Measurements from ENCODE around the gene MT1A.
"Not testable (repeated sequence)": the region's sequence is repeated elsewhere in the genome, so short reads cannot be mapped to it uniquely, and the experiment has no call there.

The MT1A gene

DNA sequence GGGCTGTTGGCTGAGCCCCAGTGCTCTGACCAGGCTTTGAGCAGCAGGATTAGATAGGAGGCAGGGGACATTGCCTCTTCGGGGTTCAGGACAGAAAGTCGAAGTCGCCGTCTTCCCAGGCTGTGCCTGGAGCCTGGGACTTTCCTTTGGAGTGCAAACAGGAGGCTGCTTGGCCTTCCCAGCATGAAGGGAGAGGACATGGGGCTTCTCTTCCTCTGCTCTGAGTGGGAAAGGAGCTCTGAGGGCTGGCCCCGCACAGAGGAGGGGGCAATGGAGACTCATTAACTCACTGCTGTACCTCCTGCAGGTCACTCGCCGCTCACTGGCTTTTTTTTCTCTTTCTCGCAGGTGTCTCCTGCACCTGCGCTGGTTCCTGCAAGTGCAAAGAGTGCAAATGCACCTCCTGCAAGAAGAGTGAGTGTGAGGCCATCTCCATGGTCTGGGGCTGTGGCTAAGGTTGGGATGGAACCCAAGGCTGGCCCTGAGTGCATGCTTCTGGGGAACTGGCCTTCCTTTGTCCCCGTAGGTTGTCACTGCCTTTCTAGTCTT lies 19.9 kb downstream of the MT1A start:
- TF ChIP-seq, protein P1, sequence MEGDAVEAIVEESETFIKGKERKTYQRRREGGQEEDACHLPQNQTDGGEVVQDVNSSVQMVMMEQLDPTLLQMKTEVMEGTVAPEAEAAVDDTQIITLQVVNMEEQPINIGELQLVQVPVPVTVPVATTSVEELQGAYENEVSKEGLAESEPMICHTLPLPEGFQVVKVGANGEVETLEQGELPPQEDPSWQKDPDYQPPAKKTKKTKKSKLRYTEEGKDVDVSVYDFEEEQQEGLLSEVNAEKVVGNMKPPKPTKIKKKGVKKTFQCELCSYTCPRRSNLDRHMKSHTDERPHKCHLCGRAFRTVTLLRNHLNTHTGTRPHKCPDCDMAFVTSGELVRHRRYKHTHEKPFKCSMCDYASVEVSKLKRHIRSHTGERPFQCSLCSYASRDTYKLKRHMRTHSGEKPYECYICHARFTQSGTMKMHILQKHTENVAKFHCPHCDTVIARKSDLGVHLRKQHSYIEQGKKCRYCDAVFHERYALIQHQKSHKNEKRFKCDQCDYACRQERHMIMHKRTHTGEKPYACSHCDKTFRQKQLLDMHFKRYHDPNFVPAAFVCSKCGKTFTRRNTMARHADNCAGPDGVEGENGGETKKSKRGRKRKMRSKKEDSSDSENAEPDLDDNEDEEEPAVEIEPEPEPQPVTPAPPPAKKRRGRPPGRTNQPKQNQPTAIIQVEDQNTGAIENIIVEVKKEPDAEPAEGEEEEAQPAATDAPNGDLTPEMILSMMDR (IDR thresholded peaks at IDR 0.05; ENCODE audit: low read depth, low read length): no peak
- no peak overlapping the region for H3K4me3 ChIP-seq (ENCODE audit: low read depth, low read length)

DNA sequence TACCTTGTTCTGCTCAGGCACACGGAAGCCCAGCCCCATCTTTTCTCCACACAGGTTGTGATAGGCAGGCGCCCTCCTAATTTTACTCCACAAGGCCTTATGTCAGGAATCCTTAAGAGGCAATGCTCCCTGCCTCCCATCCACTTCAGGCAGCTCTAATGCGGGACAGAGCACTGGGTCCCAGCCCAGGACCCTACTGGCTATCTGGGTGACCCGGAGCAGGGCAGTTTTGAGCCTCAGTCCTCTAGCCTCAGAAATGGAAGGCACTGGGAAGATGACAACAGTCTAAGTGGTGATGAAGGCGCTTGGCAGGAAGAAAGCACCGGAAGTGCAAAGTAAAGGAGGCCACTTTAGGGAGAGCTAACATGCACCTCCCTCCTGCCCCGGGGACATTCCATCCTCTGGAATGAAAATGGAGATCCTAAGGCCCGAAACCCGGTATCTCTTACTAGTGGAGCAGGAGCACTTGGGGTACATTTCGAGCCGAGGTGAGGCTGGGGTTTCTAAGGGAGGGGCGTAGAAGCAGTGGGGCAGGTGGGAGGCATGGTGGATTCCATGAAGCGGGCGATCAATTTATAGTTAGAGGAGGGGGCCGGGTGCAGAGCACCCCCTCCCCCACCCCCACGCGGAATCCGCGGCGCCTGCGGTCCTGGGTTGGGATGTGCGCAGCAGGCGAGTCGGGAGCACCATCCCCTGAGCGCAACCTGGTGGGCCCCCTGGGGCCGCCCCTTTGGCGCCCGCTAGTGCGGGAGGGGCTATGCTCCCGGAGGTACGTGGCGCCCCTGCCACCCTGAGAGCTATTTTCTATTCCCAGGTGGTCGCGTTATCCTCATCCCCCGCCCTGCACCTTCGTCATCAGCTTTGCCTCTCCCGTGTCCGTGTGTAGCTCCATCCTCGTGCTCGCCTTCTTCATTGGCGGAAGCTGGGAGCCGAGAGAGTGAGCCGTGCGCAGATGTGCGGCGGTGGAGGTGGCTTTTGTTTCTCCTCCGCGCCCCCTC lies 24.2 kb downstream of the MT1A start:
- no peak overlapping the region for H3K4me3 ChIP-seq (ENCODE audit: low read depth, low read length)
- TF ChIP-seq, protein P1 (IDR thresholded peaks at IDR 0.05; ENCODE audit: low read depth, low read length): no peak

DNA sequence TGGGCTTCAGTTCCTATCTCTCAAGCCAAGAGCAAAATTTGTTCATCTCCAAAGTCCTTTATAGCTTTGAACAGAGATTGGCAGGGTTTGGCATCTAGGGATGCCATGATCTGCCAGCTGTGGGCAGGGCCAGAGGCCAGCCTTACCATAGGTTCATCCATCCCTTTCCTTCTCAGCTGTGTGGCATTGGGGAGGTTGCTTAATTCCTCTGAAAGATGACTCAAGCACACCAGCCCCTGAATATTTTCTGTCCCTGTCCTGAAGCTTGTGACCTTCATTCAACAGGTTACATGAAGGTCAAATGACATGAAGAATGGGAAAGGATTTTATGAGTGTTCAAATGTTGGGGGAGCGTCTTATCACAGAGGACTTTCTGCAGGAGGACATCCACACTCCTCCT lies 26.0 kb downstream of the MT1A start:
- TF ChIP-seq, protein P1 (IDR thresholded peaks at IDR 0.05; ENCODE audit: low read depth, low read length): no peak
- H3K4me3 ChIP-seq (ENCODE audit: low read depth, low read length): no peak overlapping the region

DNA sequence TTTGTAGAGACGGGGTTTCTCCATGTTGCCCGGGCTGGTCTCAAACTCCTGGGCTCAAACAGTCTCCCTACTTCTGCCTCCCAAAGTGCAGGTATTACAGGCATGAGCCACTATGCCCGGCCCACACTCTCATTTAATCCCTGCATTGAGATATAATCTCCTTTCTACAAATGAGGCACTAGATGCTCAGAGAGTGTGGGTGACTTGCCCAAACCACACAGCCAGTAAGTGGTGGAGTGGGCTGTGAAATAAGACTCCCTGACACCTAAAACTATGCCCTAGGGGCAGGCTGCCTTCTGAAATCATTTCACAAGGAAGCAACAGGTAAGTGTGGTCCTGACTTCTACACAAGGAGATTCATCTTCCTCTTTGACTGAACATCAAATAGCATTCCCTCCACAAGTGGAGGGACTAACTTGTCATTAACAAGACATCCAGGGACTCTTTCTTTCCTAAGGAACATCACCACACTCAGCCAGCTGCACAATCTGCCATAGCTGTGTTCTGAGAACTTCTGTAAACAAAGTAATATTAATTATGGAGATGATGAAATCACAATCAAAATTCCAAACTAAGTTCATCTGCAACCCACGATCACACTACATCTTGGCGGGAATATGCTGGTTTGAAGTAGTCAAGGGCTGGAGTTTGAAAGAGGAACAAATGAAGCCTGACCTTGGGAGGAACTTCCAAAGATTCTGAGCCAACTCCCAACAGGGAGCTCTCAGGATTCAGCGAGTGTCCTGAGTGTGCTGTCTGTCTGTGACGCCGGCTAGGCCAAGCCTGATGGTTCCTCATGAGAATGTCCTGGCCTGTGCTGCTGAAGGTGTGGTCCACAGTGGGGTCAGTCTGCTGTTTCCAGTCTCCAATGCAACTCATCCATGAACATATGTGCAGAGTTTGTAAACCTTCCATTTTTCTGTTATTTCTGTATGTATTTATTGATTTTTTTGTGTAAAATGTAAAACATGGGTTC lies 27.1 kb downstream of the MT1A start:
- H3K4me3 ChIP-seq (ENCODE audit: low read depth, low read length): not testable (repeated sequence)

DNA sequence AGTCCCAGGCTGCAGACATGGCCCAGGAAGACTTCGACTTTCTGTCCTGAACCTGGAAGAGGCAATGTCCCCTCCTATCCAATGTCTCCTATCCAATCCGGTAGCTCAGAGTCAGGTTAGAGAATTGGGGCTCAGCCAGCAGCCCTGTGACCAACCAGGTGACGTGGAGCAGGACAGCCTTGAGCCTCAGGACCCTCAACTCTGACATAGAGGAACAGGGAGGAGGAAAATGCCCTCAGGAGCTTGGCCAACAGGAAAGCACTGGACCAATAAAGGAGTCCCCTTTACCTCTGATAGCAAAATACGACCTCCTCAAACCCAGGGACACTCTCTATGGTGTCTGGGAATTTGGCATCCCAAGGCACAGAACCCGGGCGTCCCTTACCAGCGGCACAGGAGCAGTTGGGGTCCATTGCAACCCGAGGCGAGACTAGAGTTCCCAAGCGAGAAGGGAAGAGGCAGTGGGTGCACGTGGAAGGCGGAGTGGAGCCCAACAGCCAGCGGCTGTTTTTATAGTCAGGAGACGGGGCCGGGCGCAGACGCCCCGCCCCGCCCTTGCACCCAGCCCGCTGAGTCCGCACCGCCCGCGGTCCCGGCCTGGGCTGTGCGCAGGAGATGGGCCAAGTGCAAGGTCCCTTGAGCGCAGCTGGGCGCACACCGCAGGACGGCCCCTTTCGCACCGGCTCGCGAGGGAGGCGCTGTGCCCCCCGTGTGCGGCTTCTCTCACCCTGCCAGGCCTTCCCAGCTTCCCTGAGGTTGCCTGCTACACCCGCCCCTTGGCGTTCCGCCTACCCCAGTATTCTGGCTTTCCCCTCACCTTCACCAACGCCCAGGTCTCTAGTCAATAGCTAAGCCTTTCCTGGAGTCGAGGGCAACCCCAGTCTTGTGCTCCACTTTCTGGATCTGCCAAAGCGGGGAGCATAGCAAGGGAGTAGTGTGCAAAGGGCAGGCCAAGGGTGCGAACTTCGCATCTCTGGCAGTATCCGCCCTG lies 29.4 kb downstream of the MT1A start, which contains the start of gene MT1G:
Gene MT1G (minus strand): TSS at position 485 of the 991 bp plus-strand sequence. CDS start 72 bp downstream, at position 413.
- H3K4me3 ChIP-seq (ENCODE audit: low read depth, low read length): no peak within 1 kb of the TSS
- TF ChIP-seq, protein P1 (IDR thresholded peaks at IDR 0.05; ENCODE audit: low read depth, low read length): no peak

DNA sequence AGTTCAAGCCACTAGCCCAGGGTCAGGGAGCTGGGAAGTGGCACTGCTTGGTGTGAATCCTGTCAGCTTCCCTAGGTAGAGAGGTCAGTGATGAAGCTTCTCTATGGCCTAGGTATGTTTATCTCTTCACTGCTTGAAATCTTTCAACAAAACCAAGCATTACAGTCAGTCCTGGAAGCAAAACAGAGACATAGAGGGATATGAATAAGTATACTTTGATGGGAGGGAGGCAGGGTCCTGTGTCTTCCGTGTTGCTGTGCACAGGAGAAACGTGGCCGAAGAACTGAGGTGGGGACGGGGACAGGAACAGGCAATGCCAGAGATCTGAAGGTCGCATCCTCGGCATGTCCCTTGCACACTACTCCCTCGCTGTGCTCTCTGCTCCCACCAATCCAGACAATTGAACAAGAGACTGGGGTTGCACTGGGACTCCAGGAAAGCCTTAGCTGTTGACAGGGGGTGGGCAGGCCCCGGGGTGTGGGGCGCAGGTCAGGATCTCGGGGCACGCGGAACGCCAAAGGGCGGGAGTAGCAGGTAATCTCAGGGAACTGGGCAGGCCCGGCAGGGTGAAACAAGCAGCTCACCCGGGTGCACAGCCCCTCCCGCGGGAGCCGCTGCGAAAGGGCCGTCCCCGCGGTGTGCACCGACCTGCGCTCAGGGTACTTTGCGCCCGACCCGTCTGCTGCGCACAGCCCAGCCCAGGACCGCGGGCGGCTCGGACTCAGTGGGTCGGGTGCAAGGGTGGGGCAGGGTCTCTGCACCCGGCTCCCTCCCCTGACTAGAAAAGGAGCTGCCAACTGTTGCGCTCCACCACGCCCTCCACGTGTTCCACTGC lies 30.8 kb downstream of the MT1A start, which contains the start of gene MT1H:
Gene MT1H (plus strand): TSS at position 810 of the 835 bp plus-strand sequence. CDS start 71 bp downstream, outside the sequence.
- H3K4me3 ChIP-seq (ENCODE audit: low read depth, low read length): no peak within 1 kb of the TSS
- TF ChIP-seq, protein P1 (IDR thresholded peaks at IDR 0.05; ENCODE audit: low read depth, low read length): no peak
